Measurements from ENCODE around the gene PPTC7. TPM values are rescaled to one million over a fixed set of nuclear protein-coding genes. Genes with fewer than 3 reads are reported as not detected.

PPTC7 gene
- total and polyA plus RNA-seq, 2 of the 13 experiments (the other 11 are each of a cell fraction or from before 2014, with no cell fraction given) = 4.8 to 12.3 TPM

DNA sequence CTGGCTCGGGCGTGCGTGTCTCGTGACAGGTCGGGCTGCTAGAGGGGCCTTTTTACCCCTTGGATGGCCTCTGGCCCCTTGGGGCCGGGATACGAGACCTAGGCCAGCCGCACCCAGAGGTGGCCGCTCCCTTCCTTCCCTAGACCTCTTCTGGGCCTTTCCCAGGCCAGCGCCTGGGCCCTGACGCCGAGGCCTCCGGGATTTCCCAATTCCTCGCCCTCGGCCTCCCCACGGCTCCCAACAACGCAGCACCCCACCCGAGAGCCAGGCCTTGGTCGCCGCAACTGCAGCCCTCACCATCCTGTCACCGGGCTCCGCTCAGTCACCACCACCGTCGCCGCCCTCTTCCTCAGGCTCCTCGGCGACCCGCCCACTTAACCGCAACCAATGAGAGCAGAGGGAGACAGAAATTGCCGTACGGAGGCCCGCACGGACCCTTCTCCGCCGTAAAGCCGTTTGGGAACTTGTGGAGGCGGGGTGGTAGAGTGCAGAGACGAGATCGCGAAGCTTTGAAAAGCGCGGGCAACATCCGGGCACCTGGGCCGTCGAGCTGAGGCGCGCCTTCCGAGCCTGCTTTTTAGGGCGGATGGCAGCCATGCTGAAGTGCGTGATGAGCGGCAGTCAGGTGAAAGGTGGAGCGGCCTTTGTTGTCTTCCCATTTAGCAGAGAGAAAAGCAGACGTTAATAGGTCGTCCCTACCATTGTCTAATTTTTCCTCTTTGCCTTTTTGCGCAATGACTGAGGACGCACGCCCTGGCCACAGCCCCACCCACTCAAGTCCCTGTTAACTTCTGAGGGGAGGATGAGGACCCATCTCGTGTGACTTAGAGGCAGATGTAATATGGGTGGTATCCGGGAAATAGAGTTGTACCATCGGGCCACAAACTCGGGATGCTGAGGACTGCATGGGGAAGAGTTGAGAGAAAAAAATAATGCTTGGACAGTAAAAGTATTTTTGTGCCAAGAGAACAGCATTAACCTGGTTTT, 81.1 kb downstream of the PPTC7 start, which contains the start of the genes RAD9B and VPS29 (continued):
- TF ChIP-seq ZNF407 (CRISPR knock-in tag; IDR thresholded peaks at IDR 0.05; ENCODE audit: not compliant biosample characterization) (peak; percentile 67), ETV6 (CRISPR knock-in tag; conservative IDR thresholded peaks at IDR 0.05) (peak; percentile 51; the same call in 1 of the 2 replicates), ZSCAN25 (CRISPR knock-in tag; IDR thresholded peaks at IDR 0.05) (peak; percentile 70), ZBTB4 (CRISPR knock-in tag; IDR thresholded peaks at IDR 0.05; ENCODE audit: borderline replicate concordance) (peak; percentile 99), POLR2A (IDR thresholded peaks at IDR 0.05; ENCODE audit: insufficient read depth in 1 of 2, low read depth in 2 of 2, low read length in 2 of 2) (peak; percentile 89 to 91), ZNF773 (CRISPR knock-in tag; IDR thresholded peaks at IDR 0.05; ENCODE audit: borderline replicate concordance) (peak; percentile 21; the same call in 1 of the 2 replicates), MAZ (IDR thresholded peaks at IDR 0.05; ENCODE audit: borderline replicate concordance, low read depth, low read length) (0 out of 2 replicates have a peak, but pooled peaks have one; percentile 39), MAZ (CRISPR knock-in tag; IDR thresholded peaks at IDR 0.05; ENCODE audit: low read depth) (peak; percentile 91), MTERF4 (CRISPR knock-in tag; IDR thresholded peaks at IDR 0.05) (peak; percentile 86), SP2 (CRISPR knock-in tag; IDR thresholded peaks at IDR 0.05) (peak; percentile 62; the same call in 1 of the 2 replicates), STAT5B (CRISPR knock-in tag; IDR thresholded peaks at IDR 0.05) (0 out of 2 replicates have a peak, but pooled peaks have one; percentile 51), HDAC2 (CRISPR knock-in tag; IDR thresholded peaks at IDR 0.05) (peak; percentile 80; the same call in 1 of the 2 replicates), ZNF749 (CRISPR knock-in tag; IDR thresholded peaks at IDR 0.05; ENCODE audit: borderline replicate concordance) (peak; percentile 94)
- TF ChIP-seq, protein P1, sequence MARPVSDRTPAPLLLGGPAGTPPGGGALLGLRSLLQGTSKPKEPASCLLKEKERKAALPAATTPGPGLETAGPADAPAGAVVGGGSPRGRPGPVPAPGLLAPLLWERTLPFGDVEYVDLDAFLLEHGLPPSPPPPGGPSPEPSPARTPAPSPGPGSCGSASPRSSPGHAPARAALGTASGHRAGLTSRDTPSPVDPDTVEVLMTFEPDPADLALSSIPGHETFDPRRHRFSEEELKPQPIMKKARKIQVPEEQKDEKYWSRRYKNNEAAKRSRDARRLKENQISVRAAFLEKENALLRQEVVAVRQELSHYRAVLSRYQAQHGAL (CRISPR knock-in tag; IDR thresholded peaks at IDR 0.05; ENCODE audit: not compliant biosample characterization) = no peak
